Adipocyte (in vitro differentiated cells): ENCODE measurements around the gene CLMN.

Experiments
- DNase-seq: peaks from one replicate; pipeline ENCODE4 v3.0.0-alpha.2; 2015; ENCODE audit warnings: low read depth
- H3K27me3 ChIP-seq: replicated peaks from 2 replicates; pipeline ENCODE4 v1.7.0; 2013; ENCODE audit warnings: mild to moderate bottlenecking, low read length, moderate library complexity; ENCODE audit not compliant: control insufficient read depth, insufficient read depth
- H3K36me3 ChIP-seq: 2 replicates; pipeline ENCODE4 v1.7.0; 2013; ENCODE audit warnings: low read length, mild to moderate bottlenecking, moderate library complexity; ENCODE audit not compliant: control insufficient read depth, insufficient read depth, severe bottlenecking
- H3K4me1 ChIP-seq: 2 replicates; pipeline ENCODE4 v1.7.0; 2013; ENCODE audit warnings: mild to moderate bottlenecking, low read length, moderate library complexity; ENCODE audit not compliant: control insufficient read depth, insufficient read depth
- H3K4me3 ChIP-seq: 2 replicates; pipeline ENCODE4 v1.7.0; 2013; ENCODE audit warnings: mild to moderate bottlenecking, low read length, moderate library complexity
- H3K9ac ChIP-seq: 2 replicates; pipeline ENCODE4 v1.7.0; 2013; ENCODE audit warnings: mild to moderate bottlenecking, low read length, moderate library complexity
- H3K9me3 ChIP-seq: 2 replicates; pipeline ENCODE4 v1.7.0; 2013; ENCODE audit warnings: mild to moderate bottlenecking, low read length, moderate library complexity; ENCODE audit not compliant: control insufficient read depth

CLMN gene

GRCh38 chr14:95231966-95232633 lies 87.6 kb downstream of the CLMN start:
- Histone ChIP-seq H3K4me3 (no peak overlapping the region), H3K27me3 (no peaks in the 10 kb centered on the region), H3K9ac (peak overlapping the region; percentile 53), H3K36me3 (no peaks in the 10 kb centered on the region), H3K9me3 (no peaks in the 10 kb centered on the region), H3K4me1 (peaks cover 56% of the 10 kb centered on the region)
- no peak for DNase-seq

GRCh38 chr14:95229749-95230148 lies 90.0 kb downstream of the CLMN start:
- DNase-seq, result no peak
- Histone ChIP-seq H3K9me3 (no peaks in the 10 kb centered on the region), H3K4me1 (peaks cover 37% of the 10 kb centered on the region), H3K27me3 (no peaks in the 10 kb centered on the region), H3K4me3 (no peak overlapping the region), H3K36me3 (no peaks in the 10 kb centered on the region), H3K9ac (no peak overlapping the region)

GRCh38 chr14:95228240-95228639 lies 91.5 kb downstream of the CLMN start:
- Histone ChIP-seq H3K36me3 (no peaks in the 10 kb centered on the region), H3K9me3 (no peaks in the 10 kb centered on the region), H3K4me3 (no peak overlapping the region), H3K27me3 (no peaks in the 10 kb centered on the region), H3K4me1 (peaks cover 24% of the 10 kb centered on the region), H3K9ac (no peak overlapping the region)
- DNase-seq, result no peak

DNA sequence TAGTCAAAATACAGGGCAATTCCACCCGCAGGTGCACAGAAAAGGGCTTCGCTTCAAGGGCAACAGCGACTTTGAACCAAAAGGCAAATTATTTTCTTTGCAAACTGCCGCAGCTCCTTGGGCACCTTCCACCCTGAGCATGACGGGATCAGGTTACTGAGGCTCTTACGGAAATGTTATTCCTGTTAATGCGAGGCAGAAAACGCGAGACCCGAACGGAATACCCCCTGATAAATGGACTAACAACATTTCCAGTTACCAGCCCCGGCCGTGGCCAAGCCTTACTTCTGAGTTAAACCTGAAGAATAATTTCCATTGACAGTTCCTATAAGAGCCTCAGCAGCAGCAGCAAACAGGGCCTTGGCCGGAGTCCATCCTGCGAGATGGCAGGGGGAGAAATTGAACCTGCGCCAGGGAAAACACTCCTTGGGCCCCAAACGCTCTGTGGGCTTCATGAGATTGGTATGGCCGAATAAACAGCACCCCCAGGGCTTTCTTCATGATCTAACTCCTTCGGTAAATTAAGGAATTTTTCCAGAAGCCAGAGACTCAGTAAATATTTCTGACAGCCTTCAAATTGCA lies 92.3 kb downstream of the CLMN start:
- no peaks in the 10 kb centered on the region for H3K36me3 ChIP-seq
- H3K9me3 ChIP-seq, result no peaks in the 10 kb centered on the region
- DNase-seq, result peak; percentile 64
- no peaks in the 10 kb centered on the region for H3K27me3 ChIP-seq
- H3K4me3 ChIP-seq, result no peak overlapping the region
- H3K9ac ChIP-seq, result no peak overlapping the region
- H3K4me1 ChIP-seq, result peaks cover 16% of the 10 kb centered on the region

- H3K9ac ChIP-seq, result no peak overlapping the region
- H3K27me3 ChIP-seq, result no peaks in the 10 kb centered on the region
- H3K4me3 ChIP-seq, result no peak overlapping the region
- no peaks in the 10 kb centered on the region for H3K9me3 ChIP-seq
- no peaks in the 10 kb centered on the region for H3K36me3 ChIP-seq
- H3K4me1 ChIP-seq, result peaks cover 16% of the 10 kb centered on the region
- DNase-seq, result no peak
These were observed 92.9 kb downstream of the CLMN start for GRCh38 chr14:95226801-95227200.

DNA sequence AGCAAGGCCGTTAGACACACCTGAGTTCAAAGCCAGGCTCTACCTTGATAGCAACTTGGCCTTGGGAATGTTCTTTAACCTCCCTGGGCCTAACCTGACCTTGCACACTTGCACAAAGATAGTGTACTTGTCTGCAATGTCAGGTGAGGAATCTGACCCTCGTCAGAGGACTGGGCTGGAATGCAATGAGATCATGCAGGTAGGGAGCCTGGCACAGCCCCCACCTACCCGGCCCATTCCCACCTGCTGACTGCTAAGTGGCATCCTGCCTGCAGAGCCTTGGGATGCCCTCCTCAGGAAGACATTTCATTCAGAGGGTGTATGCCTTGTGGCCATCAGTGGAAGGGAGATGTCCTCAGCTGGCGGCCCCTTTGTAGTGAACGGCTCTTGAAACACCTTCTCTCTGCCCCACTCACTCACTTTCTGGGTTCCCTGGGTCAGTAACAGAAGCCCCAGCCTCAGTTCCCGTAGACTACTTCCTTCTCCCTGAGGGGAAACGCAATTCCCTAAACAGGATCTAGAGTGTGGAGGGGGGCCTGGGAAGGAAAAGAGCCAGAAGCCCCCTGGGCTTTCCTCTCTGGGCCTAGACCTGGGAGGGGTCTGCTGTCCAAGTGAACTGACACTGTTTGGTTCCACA lies 94.3 kb downstream of the CLMN start:
- Histone ChIP-seq H3K4me1 (peaks cover 22% of the 10 kb centered on the region), H3K36me3 (no peaks in the 10 kb centered on the region), H3K4me3 (no peak overlapping the region), H3K9ac (no peak overlapping the region), H3K9me3 (no peaks in the 10 kb centered on the region), H3K27me3 (no peaks in the 10 kb centered on the region)
- DNase-seq, result no peak

DNA sequence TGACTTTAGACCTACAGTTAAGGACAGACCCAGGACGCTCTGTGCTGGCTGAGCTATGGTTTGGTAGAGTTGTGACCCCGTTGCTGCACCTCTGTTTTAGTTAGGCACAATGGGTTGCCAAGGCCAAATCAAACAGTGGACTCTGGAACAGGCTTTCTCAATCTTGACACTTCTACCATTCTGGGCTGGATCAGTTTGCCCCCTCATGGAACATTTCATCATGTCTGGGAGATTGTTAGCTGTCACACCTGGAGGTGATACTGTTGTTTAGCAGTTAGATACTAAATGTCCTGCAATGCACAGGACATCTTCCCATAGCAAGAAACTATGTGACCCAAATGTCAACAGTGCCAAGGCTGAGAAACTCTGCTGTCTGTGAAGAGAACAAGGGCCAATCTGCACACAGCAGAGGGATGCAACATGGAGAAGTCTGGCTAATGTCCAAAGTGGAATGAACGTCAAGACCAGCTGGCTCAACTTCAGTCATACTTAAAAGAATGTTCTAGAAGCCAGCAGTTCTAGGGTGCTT lies 96.8 kb downstream of the CLMN start:
- peaks cover 8% of the 10 kb centered on the region for H3K36me3 ChIP-seq
- no peak overlapping the region for H3K4me3 ChIP-seq
- DNase-seq, result peak; percentile 27
- H3K4me1 ChIP-seq, result peaks cover 23% of the 10 kb centered on the region
- H3K9me3 ChIP-seq, result no peaks in the 10 kb centered on the region
- H3K9ac ChIP-seq, result no peak overlapping the region
- H3K27me3 ChIP-seq, result no peaks in the 10 kb centered on the region

- Histone ChIP-seq H3K4me1 (peaks cover 23% of the 10 kb centered on the region), H3K9me3 (no peaks in the 10 kb centered on the region), H3K27me3 (no peaks in the 10 kb centered on the region), H3K9ac (no peak overlapping the region), H3K36me3 (peaks cover 8% of the 10 kb centered on the region), H3K4me3 (no peak overlapping the region)
- DNase-seq, result peak; percentile 20
These were observed 97.5 kb downstream of the CLMN start for GRCh38 chr14:95222151-95222631.

GRCh38 chr14:95221531-95221930 lies 98.2 kb downstream of the CLMN start:
- Histone ChIP-seq H3K4me3 (peak overlapping the region; percentile 1), H3K36me3 (peaks cover 8% of the 10 kb centered on the region), H3K27me3 (no peaks in the 10 kb centered on the region), H3K9me3 (no peaks in the 10 kb centered on the region), H3K4me1 (peaks cover 23% of the 10 kb centered on the region), H3K9ac (peak overlapping the region; percentile 11)
- DNase-seq, result no peak

DNA sequence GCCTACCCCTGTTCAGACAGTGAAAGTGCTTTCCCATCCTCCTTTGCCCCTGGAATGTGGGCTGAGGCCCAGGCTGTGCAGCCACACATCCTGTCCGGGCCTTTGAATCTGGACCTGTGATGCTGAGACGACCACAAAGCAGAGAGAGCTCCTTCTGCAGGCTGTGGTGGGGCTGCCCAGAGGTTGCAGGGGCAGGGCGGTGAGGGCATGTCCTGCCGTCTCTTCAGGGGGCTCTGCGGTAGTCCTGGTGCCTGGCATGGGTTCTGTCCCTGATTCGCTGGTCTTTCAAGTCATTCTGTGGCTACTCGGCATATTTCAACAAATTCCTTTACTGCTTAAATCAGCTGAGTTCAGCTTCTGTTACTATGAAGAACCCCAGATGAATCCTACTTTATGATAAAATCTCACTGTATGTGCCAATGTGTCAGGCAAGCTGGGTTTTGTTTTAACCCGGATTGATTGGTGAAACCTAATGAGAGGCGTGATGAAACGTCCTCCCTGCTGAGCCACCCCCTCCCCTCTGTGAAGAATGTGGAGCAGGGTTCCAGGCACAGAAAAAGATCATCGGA lies 99.0 kb downstream of the CLMN start:
- peaks cover 9% of the 10 kb centered on the region for H3K36me3 ChIP-seq
- no peak overlapping the region for H3K4me3 ChIP-seq
- H3K27me3 ChIP-seq, result no peaks in the 10 kb centered on the region
- H3K9me3 ChIP-seq, result no peaks in the 10 kb centered on the region
- DNase-seq, result peak; percentile 47
- peak overlapping the region; percentile 21 for H3K9ac ChIP-seq
- H3K4me1 ChIP-seq, result peaks cover 23% of the 10 kb centered on the region
